GM12878 (cell line): ENCODE results near the gene SHPK. TPM values are rescaled to one million over a fixed set of nuclear protein-coding genes. Genes with fewer than 3 reads are reported as not detected.

Experiments used
- ATAC-seq: fragments of 200-7000 bp; cut with Tn5 transposase; 3 replicates; pipeline ENCODE4 v1.9.1; 2020; ENCODE audit warnings: mild to moderate bottlenecking, moderate library complexity
- BruUV-seq: library from RNA; stranded (reverse); fragments of 400-500 nt; replicated peaks from 2 replicates; lab custom pipeline; 2021; lab: Mats Ljungman, UMichigan
- CTCF ChIA-PET: fragments of 300-600 bp; sonication (Branson Sonifier 250); formaldehyde crosslinking; extraction: SDS; loops from one replicate; lab custom pipeline; 2021; ENCODE audit warnings: inconsistent platforms; lab: Yijun Ruan, JAX
- POLR2A ChIA-PET: fragments of 350-600 bp; formaldehyde crosslinking; extraction: SDS; loops from one replicate; lab custom pipeline; 2021; ENCODE audit warnings: inconsistent platforms; lab: Charles Lee
- RAD21 ChIA-PET: fragments of 300-600 bp; sonication (Branson Sonifier 250); formaldehyde crosslinking; loops from one replicate; lab custom pipeline; 2023; ENCODE audit warnings: antibody characterized with exemption; ENCODE audit not compliant: unreplicated experiment; lab: Charles Lee
- SMC1A ChIA-PET: fragments of 300-600 bp; sonication (Branson Sonifier 250); formaldehyde crosslinking; loops from one replicate; lab custom pipeline; 2023; ENCODE audit not compliant: unreplicated experiment, uncharacterized antibody; lab: Charles Lee
- DNase-seq: peaks from one replicate; pipeline ENCODE4 v3.0.0-alpha.2; 2011; ENCODE audit warnings: low read depth, low spot score
- FAIRE-seq: peaks from 3 replicates; lab custom pipeline; 2011; peaks lifted over from hg19 to GRCh38; lab: Jason Lieb, UNC
- H2AFZ ChIP-seq: 2 replicates; pipeline ENCODE4 v1.6.0; 2011; ENCODE audit warnings: low read depth, low read length, control low read depth; ENCODE audit not compliant: control insufficient read depth
- H3K27ac ChIP-seq: 2 replicates; pipeline ENCODE4 v1.5.1; 2011; ENCODE audit warnings: control low read depth; ENCODE audit not compliant: control insufficient read depth, insufficient read depth
- H3K27me3 ChIP-seq, 2 experiments: replicated peaks in 1 of 2; 2 replicates each; pipeline versions ENCODE4 v1.6.0 to v1.6.1; 2011; ENCODE audit warnings: low read length in 1 of 2; ENCODE audit not compliant: control insufficient read depth in 2 of 2, insufficient read depth in 2 of 2
- H3K36me3 ChIP-seq, 2 experiments: 2 replicates each; pipeline ENCODE4 v1.5.1; 2011; ENCODE audit warnings: low read length in 1 of 2; ENCODE audit not compliant: control insufficient read depth in 2 of 2, insufficient read depth in 2 of 2
- H3K4me1 ChIP-seq: 2 replicates; pipeline ENCODE4 v1.6.1; 2011; ENCODE audit warnings: mild to moderate bottlenecking, low read length, moderate library complexity, mixed read lengths; ENCODE audit not compliant: control insufficient read depth, insufficient read depth
- H3K4me2 ChIP-seq: 2 replicates; pipeline ENCODE4 v1.6.0; 2011; ENCODE audit warnings: control low read depth; ENCODE audit not compliant: control insufficient read depth, insufficient read depth
- H3K4me3 ChIP-seq: fragments of 200-600 bp; sonication (generic); 2 replicates; pipeline ENCODE4 v1.5.1; 2016
- H3K79me2 ChIP-seq: 2 replicates; pipeline ENCODE4 v1.6.0; 2011; ENCODE audit warnings: low read length; ENCODE audit not compliant: control insufficient read depth, insufficient read depth
- H3K9ac ChIP-seq: 2 replicates; pipeline ENCODE4 v1.8.0; 2011; ENCODE audit warnings: low read length, control low read depth, mixed read lengths; ENCODE audit not compliant: control insufficient read depth, insufficient read depth
- H3K9me3 ChIP-seq: replicated peaks from 3 replicates; pipeline ENCODE4 v1.5.1; 2011; ENCODE audit warnings: mild to moderate bottlenecking, low read length; ENCODE audit not compliant: control insufficient read depth, insufficient read depth
- H4K20me1 ChIP-seq: 2 replicates; pipeline ENCODE4 v1.6.0; 2011; ENCODE audit not compliant: control insufficient read depth, insufficient read depth
- CBX3 ChIP-seq: fragments of 200-600 bp; sonication (generic); IDR thresholded peaks from 2 replicates; pipeline ENCODE4 v1.6.1; 2016; ENCODE audit warnings: low read depth, borderline replicate concordance
- ETV6 ChIP-seq, 2 experiments: fragments of 450-650 bp in 1 of 2; IDR thresholded peaks in 1 of 2; conservative IDR thresholded peaks in 1 of 2; 2 replicates each; pipeline ENCODE4 v1.6.1; 2014; ENCODE audit warnings: antibody characterized with exemption in 1 of 2, borderline replicate concordance in 1 of 2, low read depth in 1 of 2, mild to moderate bottlenecking in 1 of 2, moderate library complexity in 1 of 2
- IKZF1 ChIP-seq: fragments of 450-650 bp; conservative IDR thresholded peaks from 2 replicates; pipeline ENCODE4 v1.6.1; 2017; ENCODE audit warnings: antibody characterized with exemption, mild to moderate bottlenecking
- KAT2A ChIP-seq: conservative IDR thresholded peaks from 2 replicates; pipeline ENCODE4 v1.6.1; 2011; ENCODE audit warnings: low read depth, low read length; ENCODE audit not compliant: control insufficient read depth
- NFXL1 ChIP-seq: fragments of 450-650 bp; IDR thresholded peaks from 2 replicates; pipeline ENCODE4 v1.6.1; 2017; ENCODE audit warnings: antibody characterized with exemption, mild to moderate bottlenecking, borderline replicate concordance
- POLR2AphosphoS5 ChIP-seq: IDR thresholded peaks from 2 replicates; pipeline ENCODE4 v1.6.1; 2011; ENCODE audit warnings: mild to moderate bottlenecking, low read length, inconsistent platforms
- SMARCA5 ChIP-seq: fragments of 450-650 bp; IDR thresholded peaks from 2 replicates; pipeline ENCODE4 v1.6.1; 2017; ENCODE audit warnings: mild to moderate bottlenecking
- WGBS: methylation state at CpG from one replicate; pipeline ENCODE4 v1.1.6; 2016; ENCODE audit warnings: low lambda C conversion rate; ENCODE audit not compliant: insufficient replicate concordance, insufficient coverage; ENCODE audit errors: missing lambda C conversion rate; 5-methylcytosine and 5-hydroxymethylcytosine counted together
- in situ Hi-C: fragments of 300-500 bp; cut with MboI; formaldehyde crosslinking; loops from 9 replicates; pipeline ENCODE4 v1.14.3; 2018; ENCODE audit warnings: mixed read lengths
- intact Hi-C: fragments of 100-400 bp; cut with micrococcal nuclease; formaldehyde crosslinking; loops from one replicate; pipeline ENCODE4 v1.14.2; 2022; ENCODE audit not compliant: unreplicated experiment
- polyA plus RNA-seq, 11 experiments: library from polyadenylated mRNA; depleted of rRNA in 4 of 11; unstranded in 6 of 11; stranded (reverse) in 5 of 11; fragments of >200 nt; fragmentation: Nextera tagmentation in 4 of 11; fragmentation: Illumina TruSeq in 1 of 11; extraction: Ambion mirVana in 4 of 11; extraction: Trizol in 1 of 11; gene quantifications; 1 replicate in 1 of 11; 2 replicates in 10 of 11; pipeline versions ENCODE4 v1.2.1 to v1.2.3, GENCODE V29; 2011 to 2016; ENCODE audit warnings: inconsistent platforms in 2 of 11, missing spikeins in 2 of 11, low read depth in 1 of 11
- total RNA-seq, 4 experiments: library from RNA; depleted of rRNA in 3 of 4; stranded (reverse); fragments of >200 nt in 3 of 4; fragmentation: Illumina TruSeq in 1 of 4; extraction: Trizol in 1 of 4; gene quantifications; 2 replicates each; pipeline versions ENCODE4 v1.2.1 to v1.2.3, GENCODE V29; 2013 to 2021
- TF ChIP-seq, protein P1 (sequence below): IDR thresholded peaks from 2 replicates; pipeline ENCODE4 v1.6.1; 2012; ENCODE audit warnings: improper control_type of control experiment, low read depth, low read length; ENCODE audit not compliant: insufficient replicate concordance
- TF ChIP-seq, protein P2 (sequence below): IDR thresholded peaks from 2 replicates; pipeline ENCODE4 v1.6.1; 2011; ENCODE audit warnings: borderline replicate concordance, low read depth, mild to moderate bottlenecking, moderate library complexity, low read length; ENCODE audit not compliant: insufficient read depth, poor library complexity, severe bottlenecking
- TF ChIP-seq, protein P3 (sequence below): fragments of 450-650 bp; conservative IDR thresholded peaks from 2 replicates; pipeline ENCODE4 v1.6.1; 2017; ENCODE audit warnings: mild to moderate bottlenecking, moderate library complexity

Gene SHPK
- total and polyA plus RNA-seq, 10 of the 15 experiments (the other 5 are each of a cell fraction or from before 2014, with no cell fraction given) = 1.7 to 16.6 (median 12.9) TPM

DNA sequence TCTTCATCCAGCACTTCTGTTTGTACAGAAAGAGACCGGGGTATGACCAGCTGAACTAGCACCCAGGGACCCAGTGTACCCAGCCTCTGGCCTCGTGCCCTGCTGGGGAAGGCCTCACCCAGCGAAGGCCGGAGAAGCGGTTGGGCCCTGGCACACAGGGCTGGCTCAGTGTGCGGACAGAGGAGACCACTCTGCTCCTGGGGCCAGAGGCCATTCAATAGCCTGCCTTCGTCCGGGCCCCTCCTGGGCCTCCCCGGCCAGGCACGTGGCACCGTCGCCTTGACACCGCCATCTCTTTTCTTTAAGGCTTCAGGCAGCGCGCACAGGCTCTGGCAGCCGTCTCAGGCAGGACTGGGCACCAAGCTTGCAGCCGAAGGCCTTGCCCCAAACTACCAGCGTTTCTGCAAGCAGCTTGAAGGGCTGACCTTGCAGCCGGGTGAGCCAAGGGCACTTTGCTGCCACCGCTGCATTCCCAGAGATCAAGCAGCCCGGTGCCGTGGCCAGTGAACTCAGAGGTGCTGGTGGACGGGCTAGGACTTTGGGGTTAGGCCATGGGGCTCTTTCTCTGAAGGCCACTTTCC is 24.4 kb upstream of the SHPK start (continued):
- TF ChIP-seq, protein P1, sequence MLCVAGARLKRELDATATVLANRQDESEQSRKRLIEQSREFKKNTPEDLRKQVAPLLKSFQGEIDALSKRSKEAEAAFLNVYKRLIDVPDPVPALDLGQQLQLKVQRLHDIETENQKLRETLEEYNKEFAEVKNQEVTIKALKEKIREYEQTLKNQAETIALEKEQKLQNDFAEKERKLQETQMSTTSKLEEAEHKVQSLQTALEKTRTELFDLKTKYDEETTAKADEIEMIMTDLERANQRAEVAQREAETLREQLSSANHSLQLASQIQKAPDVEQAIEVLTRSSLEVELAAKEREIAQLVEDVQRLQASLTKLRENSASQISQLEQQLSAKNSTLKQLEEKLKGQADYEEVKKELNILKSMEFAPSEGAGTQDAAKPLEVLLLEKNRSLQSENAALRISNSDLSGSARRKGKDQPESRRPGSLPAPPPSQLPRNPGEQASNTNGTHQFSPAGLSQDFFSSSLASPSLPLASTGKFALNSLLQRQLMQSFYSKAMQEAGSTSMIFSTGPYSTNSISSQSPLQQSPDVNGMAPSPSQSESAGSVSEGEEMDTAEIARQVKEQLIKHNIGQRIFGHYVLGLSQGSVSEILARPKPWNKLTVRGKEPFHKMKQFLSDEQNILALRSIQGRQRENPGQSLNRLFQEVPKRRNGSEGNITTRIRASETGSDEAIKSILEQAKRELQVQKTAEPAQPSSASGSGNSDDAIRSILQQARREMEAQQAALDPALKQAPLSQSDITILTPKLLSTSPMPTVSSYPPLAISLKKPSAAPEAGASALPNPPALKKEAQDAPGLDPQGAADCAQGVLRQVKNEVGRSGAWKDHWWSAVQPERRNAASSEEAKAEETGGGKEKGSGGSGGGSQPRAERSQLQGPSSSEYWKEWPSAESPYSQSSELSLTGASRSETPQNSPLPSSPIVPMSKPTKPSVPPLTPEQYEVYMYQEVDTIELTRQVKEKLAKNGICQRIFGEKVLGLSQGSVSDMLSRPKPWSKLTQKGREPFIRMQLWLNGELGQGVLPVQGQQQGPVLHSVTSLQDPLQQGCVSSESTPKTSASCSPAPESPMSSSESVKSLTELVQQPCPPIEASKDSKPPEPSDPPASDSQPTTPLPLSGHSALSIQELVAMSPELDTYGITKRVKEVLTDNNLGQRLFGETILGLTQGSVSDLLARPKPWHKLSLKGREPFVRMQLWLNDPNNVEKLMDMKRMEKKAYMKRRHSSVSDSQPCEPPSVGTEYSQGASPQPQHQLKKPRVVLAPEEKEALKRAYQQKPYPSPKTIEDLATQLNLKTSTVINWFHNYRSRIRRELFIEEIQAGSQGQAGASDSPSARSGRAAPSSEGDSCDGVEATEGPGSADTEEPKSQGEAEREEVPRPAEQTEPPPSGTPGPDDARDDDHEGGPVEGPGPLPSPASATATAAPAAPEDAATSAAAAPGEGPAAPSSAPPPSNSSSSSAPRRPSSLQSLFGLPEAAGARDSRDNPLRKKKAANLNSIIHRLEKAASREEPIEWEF = no peak

DNA sequence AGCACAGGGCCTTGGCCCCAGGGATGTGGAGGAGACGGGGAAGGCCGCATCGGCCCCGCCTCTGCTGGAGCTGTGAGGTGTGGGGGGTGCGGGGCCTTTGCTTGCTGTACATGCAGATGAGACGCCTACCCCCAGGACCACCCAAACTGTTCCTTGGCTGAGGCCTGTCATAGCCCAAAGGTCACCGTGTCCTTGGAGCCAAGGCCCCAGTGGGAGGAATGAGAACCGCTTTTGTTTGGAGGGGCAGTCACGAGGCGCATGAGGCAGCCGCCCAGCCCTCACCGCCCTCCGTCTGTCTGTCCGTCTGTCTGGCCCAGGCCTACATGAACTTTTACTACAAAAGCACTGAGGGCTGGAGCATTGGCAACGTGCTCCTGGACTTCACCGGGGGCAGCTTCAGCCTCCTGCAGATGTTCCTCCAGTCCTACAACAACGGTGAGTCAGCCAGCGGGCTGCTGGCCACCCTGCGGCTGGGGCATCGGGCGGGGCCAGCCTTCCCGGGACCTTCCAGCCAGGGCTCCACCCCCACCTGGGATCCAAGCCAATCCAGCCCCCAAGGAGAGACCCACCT is 23.6 kb upstream of the SHPK start:
- Histone ChIP-seq H3K36me3 (no peaks in the 10 kb centered on the region), H3K27ac (no peak overlapping the region), H3K27me3 (no peaks in the 10 kb centered on the region), H2AFZ (no peak overlapping the region), H3K79me2 (no peaks in the 10 kb centered on the region), H4K20me1 (no peaks in the 10 kb centered on the region), H3K9ac (no peak overlapping the region), H3K4me2 (no peak overlapping the region), H3K4me1 (no peaks in the 10 kb centered on the region), H3K9me3 (no peaks in the 10 kb centered on the region), H3K4me3 (no peak overlapping the region)
- ATAC-seq = no peak
- 93% methylated on average over 22 of the region's 22 CpGs for WGBS
- no peak for FAIRE-seq
- no TSS peak for BruUV-seq
- intact Hi-C loops = loop anchor here (10.0 kb wide), 1 partner anchor 105 kb away; the partner anchor contains the start of gene TRPV3
- ChIA-PET POLR2A (no interaction called here), SMC1A (no interaction called here), CTCF (no interaction called here), RAD21 (no interaction called here)
- DNase-seq = no peak
- in situ Hi-C loops = no loop called here
- TF ChIP-seq POLR2AphosphoS5 (no peak), NFXL1 (no peak), CBX3 (no peak), IKZF1 (no peak), ETV6 (conservative IDR thresholded peaks at IDR 0.05 in 1 of 2, IDR thresholded peaks at IDR 0.05 in 1 of 2; ENCODE audit: borderline replicate concordance in 1 of 2, low read depth in 1 of 2) (no peak), SMARCA5 (no peak), KAT2A (no peak)
- TF ChIP-seq, protein P2, sequence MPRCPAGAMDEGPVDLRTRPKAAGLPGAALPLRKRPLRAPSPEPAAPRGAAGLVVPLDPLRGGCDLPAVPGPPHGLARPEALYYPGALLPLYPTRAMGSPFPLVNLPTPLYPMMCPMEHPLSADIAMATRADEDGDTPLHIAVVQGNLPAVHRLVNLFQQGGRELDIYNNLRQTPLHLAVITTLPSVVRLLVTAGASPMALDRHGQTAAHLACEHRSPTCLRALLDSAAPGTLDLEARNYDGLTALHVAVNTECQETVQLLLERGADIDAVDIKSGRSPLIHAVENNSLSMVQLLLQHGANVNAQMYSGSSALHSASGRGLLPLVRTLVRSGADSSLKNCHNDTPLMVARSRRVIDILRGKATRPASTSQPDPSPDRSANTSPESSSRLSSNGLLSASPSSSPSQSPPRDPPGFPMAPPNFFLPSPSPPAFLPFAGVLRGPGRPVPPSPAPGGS = no peak
- TF ChIP-seq, protein P3, sequence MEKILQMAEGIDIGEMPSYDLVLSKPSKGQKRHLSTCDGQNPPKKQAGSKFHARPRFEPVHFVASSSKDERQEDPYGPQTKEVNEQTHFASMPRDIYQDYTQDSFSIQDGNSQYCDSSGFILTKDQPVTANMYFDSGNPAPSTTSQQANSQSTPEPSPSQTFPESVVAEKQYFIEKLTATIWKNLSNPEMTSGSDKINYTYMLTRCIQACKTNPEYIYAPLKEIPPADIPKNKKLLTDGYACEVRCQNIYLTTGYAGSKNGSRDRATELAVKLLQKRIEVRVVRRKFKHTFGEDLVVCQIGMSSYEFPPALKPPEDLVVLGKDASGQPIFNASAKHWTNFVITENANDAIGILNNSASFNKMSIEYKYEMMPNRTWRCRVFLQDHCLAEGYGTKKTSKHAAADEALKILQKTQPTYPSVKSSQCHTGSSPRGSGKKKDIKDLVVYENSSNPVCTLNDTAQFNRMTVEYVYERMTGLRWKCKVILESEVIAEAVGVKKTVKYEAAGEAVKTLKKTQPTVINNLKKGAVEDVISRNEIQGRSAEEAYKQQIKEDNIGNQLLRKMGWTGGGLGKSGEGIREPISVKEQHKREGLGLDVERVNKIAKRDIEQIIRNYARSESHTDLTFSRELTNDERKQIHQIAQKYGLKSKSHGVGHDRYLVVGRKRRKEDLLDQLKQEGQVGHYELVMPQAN = no peak
